ENCODE data around the gene CORO2B.

- TF ChIP-seq CTCF (IDR thresholded peaks at IDR 0.05 in 8 of 11, conservative IDR thresholded peaks at IDR 0.05 in 3 of 11) (no peak), POLR2A (IDR thresholded peaks at IDR 0.05) (no peak), POLR2AphosphoS5 (IDR thresholded peaks at IDR 0.05) (no peak)
Observed at GRCh38 chr15:68773036-68773435, 194.2 kb downstream of the CORO2B start.
